CD4-positive, alpha-beta T cell treated with Interleukin-15 for 4 hours (primary cell): ENCODE results near the gene PCDHB10.
"Not testable (repeated sequence)": the region's sequence is repeated elsewhere in the genome, so short reads cannot be mapped to it uniquely, and the experiment has no call there.

Source experiments
- DNase-seq: peaks from one replicate; pipeline ENCODE4 v3.0.0-alpha.2; 2020; ENCODE audit warnings: low spot score

PCDHB10 gene

DNA sequence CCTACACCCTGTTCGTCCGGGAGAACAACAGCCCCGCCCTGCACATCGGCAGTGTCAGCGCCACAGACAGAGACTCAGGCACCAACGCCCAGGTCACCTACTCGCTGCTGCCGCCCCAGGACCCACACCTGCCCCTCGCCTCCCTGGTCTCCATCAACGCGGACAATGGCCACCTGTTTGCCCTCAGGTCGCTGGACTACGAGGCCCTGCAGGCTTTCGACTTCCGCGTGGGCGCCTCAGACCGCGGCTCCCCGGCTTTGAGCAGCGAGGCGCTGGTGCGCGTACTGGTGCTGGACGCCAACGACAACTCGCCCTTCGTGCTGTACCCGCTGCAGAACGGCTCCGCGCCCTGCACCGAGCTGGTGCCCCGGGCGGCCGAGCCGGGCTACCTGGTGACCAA, 3.5 kb upstream of the PCDHB10 start:
- DNase-seq = not testable (repeated sequence)

- not testable (repeated sequence) for DNase-seq
Measured at GRCh38 chr5:141189131-141189530, 3.0 kb upstream of the PCDHB10 start.

DNA sequence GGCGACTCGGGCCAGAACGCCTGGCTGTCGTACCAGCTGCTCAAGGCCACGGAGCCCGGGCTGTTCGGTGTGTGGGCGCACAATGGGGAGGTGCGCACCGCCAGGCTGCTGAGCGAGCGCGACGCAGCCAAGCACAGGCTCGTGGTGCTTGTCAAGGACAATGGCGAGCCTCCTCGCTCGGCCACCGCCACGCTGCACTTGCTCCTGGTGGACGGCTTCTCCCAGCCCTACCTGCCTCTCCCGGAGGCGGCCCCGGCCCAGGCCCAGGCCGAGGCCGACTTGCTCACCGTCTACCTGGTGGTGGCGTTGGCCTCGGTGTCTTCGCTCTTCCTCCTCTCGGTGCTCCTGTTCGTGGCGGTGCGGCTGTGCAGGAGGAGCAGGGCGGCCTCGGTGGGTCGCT, 2.2 kb downstream of the PCDHB10 start:
- DNase-seq = not testable (repeated sequence)

GRCh38 chr5:141196363-141196762, 4.2 kb downstream of the PCDHB10 start:
- DNase-seq = no peak

DNA sequence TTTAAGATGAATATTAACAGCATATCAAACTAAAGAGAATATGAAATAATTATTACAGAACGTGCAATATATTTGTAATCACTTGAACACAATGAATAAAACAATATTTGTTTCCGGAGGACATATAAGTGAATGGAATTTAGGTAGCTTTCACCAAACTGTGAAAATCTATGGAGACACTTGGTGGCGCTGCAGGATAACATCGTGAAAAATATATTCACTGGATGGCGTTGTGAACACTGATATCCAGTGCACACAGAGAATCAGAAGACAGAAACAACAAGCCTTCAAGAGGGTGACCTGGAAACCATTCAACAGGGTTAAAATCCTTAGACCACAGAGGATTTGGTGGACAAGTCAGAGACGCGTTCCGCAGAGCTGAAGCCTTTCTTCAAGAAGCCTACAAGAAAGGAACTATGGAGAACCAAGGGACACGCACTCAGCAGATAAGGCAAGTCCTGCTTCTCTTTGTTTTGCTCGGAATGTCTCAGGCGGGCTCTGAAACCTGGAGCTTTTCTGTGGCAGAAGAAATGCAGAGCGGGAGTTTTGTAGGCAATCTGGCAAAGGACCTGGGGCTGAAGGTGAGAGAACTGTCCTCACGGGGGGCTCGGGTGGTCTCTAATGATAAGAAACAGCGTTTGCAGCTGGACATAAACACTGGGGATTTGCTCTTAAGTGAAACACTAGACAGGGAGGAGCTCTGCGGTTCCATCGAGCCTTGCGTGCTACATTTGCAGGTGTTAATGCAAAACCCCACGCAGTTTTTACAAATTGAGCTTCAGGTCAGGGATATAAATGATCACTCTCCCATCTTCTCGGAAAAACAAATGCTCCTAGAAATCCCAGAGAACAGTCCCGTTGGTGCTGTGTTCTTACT, 7.4 kb downstream of the PCDHB10 start, which contains the start of gene PCDHB11:
TSS of gene PCDHB11 (plus strand) at position 269 of the 877 bp plus-strand sequence. CDS start at position 417, 148 bp downstream.
- DNase-seq = no peak

GRCh38 chr5:141201126-141201525, 9.0 kb downstream of the PCDHB10 start:
- not testable (repeated sequence) for DNase-seq

GRCh38 chr5:141201646-141202045, 9.5 kb downstream of the PCDHB10 start:
- DNase-seq = not testable (repeated sequence)

DNA sequence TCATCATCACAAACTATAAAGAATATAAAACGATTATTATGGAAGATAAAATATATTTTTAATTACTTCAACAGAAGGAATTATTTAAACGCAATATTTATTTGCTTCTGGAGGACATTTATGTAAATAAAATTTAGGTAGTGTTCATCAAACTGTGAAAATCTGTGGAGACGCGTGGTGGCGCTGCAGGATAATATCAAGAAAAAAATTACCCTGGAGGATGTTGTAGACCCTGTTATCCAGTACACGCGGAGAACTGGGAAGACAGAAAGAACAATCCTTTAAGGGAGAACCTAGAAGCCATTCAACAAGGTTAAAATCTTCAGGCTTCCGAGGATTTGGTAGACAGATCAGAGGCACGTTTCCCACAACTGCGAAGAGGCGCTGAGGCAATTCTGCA, 16.3 kb downstream of the PCDHB10 start, which contains the start of gene PCDHB12:
TSS of gene PCDHB12 (plus strand) at position 242 of the 400 bp plus-strand sequence. CDS start 189 bp downstream, outside the sequence.
- DNase-seq = no peak

DNA sequence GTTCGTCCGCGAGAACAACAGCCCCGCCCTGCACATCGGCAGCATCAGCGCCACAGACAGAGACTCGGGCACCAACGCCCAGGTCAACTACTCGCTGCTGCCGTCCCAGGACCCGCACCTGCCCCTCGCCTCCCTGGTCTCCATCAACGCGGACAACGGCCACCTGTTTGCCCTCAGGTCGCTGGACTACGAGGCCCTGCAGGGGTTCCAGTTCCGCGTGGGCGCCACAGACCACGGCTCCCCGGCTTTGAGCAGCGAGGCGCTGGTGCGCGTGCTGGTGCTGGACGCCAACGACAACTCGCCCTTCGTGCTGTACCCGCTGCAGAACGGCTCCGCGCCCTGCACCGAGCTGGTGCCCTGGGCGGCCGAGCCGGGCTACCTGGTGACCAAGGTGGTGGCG, 18.1 kb downstream of the PCDHB10 start:
- not testable (repeated sequence) for DNase-seq

GRCh38 chr5:141210849-141211248, 18.7 kb downstream of the PCDHB10 start:
- DNase-seq = not testable (repeated sequence)

DNA sequence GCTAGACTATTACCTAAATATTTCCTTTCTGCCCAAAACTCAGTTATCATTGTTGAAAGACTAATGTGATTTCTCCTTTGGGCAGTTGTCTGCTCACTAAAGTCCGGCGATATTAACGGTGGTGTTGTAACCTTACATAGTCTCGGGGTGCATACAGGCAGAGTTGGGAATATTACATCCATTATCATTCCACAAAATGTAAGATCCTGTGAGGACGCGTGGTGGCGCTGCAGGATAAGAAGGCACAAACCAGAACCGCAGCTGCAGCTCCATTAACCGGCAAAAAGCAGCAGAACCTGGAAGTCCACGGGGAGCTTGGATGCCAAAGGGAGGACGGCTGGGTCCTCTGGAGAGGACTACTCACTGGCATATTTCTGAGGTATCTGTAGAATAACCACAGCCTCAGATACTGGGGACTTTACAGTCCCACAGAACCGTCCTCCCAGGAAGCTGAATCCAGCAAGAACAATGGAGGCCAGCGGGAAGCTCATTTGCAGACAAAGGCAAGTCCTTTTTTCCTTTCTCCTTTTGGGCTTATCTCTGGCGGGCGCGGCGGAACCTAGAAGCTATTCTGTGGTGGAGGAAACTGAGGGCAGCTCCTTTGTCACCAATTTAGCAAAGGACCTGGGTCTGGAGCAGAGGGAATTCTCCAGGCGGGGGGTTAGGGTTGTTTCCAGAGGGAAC, 21.6 kb downstream of the PCDHB10 start, which contains the start of gene PCDHB13:
TSS of gene PCDHB13 (plus strand) at position 264 of the 684 bp plus-strand sequence. CDS start at position 469, 205 bp downstream.
- not testable (repeated sequence) for DNase-seq

DNA sequence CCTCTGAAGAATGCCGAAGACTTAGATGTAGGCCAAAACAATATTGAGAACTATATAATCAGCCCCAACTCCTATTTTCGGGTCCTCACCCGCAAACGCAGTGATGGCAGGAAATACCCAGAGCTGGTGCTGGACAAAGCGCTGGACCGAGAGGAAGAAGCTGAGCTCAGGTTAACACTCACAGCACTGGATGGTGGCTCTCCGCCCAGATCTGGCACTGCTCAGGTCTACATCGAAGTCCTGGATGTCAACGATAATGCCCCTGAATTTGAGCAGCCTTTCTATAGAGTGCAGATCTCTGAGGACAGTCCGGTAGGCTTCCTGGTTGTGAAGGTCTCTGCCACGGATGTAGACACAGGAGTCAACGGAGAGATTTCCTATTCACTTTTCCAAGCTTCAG, 22.4 kb downstream of the PCDHB10 start:
- not testable (repeated sequence) for DNase-seq

GRCh38 chr5:141215504-141215903, 23.4 kb downstream of the PCDHB10 start:
- not testable (repeated sequence) for DNase-seq

DNA sequence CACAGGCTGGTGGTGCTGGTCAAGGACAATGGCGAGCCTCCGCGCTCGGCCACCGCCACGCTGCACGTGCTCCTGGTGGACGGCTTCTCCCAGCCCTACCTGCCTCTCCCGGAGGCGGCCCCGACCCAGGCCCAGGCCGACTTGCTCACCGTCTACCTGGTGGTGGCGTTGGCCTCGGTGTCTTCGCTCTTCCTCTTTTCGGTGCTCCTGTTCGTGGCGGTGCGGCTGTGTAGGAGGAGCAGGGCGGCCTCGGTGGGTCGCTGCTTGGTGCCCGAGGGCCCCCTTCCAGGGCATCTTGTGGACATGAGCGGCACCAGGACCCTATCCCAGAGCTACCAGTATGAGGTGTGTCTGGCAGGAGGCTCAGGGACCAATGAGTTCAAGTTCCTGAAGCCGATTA, 23.9 kb downstream of the PCDHB10 start:
- not testable (repeated sequence) for DNase-seq

DNA sequence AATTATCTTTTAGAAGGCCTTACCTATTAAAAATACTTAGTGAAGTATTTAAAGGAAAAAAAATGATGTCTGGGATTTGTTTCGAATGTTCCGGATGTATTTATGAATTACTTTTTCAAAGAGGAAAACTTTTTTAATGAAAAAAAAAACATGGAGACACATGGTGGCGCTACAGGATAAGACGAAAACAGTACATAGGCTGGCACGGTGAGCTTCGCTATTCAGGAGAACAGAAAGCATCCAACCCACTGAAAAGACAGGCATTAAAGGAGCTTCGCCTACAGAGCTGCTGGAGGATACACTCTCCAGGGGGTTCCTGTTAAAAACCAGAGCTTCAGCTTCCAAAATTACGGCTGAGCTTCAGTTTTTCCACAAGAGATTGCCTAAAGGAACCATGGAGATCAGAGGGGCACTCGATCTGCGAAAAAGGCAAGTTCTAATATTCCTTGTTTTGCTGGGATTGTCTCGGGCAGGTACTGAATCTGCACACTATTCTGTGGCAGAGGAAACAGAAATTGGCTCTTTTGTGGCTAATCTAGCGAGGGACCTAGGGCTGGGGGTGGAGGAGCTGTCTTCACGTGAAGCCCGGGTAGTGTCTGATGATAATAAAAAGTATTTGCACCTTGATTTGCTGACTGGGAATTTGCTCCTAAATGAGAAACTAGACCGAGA, 31.1 kb downstream of the PCDHB10 start, which contains the start of gene PCDHB14:
TSS of gene PCDHB14 (plus strand) at position 232 of the 672 bp plus-strand sequence. CDS start at position 395, 163 bp downstream.
- DNase-seq = no peak

DNA sequence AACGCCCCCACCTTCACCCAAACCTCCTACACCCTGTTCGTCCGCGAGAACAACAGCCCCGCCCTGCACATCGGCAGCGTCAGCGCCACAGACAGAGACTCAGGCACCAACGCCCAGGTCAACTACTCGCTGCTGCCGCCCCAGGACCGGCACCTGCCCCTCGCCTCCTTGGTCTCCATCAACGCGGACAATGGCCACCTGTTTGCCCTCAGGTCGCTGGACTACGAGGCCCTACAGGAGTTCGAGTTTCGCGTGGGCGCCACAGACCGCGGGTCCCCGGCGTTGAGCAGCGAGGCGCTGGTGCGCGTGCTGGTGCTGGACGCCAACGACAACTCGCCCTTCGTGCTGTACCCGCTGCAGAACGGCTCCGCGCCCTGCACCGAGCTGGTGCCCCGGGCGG, 32.7 kb downstream of the PCDHB10 start:
- not testable (repeated sequence) for DNase-seq

DNA sequence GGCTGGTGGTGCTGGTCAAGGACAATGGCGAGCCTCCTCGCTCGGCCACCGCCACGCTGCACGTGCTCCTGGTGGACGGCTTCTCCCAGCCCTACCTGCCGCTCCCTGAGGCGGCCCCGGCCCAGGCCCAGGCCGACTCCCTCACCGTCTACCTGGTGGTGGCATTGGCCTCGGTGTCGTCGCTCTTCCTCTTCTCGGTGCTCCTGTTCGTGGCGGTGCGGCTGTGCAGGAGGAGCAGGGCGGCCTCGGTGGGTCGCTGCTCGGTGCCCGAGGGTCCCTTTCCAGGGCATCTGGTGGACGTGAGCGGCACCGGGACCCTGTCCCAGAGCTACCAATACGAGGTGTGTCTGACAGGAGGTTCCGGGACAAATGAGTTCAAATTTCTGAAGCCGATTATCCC, 33.3 kb downstream of the PCDHB10 start:
- DNase-seq = not testable (repeated sequence)

DNA sequence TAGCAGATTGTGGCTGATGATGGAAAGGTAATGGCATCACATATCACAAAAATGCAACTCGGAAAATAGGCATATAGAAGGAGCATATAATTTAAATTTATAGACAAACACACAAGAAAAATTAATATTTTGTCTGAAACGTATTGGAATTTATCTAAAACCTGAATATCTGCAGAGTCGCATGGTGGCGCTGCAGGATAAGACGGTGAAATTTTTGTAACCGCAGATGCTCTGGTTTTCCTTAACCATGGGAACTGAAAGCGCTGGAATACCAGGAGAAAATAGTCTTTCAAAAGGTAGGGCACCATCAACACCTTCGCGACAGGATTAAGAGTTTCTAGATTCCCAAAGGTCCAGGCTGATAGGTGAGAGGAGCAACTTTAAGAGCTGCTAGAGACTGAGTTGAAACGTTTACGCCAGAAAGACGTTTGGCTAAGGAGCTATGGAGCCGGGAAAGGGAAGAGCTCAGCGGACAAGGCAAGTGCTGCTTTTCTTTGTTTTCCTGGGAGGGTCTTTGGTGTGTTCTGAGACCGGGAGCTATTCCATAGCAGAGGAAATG, 42.0 kb downstream of the PCDHB10 start:
- no peak for DNase-seq

DNA sequence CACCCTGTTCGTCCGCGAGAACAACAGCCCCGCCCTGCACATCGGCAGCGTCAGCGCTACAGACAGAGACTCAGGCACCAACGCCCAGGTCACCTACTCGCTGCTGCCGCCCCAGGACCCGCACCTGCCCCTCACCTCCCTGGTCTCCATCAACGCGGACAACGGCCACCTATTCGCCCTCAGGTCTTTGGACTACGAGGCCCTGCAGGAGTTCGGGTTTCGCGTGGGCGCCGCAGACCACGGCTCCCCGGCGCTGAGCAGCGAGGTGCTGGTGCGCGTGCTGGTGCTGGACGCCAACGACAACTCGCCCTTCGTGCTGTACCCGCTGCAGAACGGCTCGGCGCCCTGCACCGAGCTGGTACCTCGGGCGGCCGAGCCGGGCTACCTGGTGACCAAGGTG, 43.8 kb downstream of the PCDHB10 start:
- not testable (repeated sequence) for DNase-seq

DNA sequence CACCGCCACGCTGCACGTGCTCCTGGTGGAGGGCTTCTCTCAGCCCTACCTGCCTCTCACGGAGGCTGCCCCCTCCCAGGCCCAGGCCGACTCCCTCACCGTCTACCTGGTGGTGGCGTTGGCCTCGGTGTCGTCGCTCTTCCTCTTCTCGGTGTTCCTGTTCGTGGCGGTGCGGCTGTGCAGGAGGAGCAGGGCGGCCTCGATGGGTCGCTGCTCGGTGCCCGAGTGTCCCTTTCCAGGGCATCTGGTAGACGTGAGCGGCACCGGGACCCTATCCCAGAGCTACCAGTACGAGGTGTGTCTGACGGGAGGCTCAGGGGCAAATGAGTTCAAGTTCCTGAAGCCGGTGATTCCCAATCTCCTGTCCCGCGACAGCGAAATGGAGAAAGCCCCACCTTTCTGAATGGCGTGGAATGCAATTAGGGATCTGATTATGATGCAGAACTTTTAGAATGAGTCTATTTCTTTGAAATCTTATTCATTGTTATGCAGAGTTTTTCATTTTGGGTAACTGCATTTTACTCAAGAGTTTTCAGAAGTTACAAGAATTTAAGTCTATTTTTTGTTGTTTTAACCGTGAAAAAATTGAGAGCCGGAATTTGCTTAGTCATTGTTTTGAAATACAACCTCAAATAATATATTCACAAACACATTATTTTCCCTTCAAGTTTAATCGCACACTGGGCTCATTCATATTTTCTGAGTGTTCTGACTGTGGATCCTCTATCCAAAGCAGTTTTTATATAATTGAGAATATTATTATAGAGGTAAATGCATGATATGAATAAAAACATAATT, 44.6 kb downstream of the PCDHB10 start:
- DNase-seq = no peak

GRCh38 chr5:141241496-141241895, 49.3 kb downstream of the PCDHB10 start:
- DNase-seq = no peak
